Calu3 (cell line): Measurements from ENCODE around the gene SRD5A2. TPM values are rescaled to one million over a fixed set of nuclear protein-coding genes. Genes with fewer than 3 reads are reported as not detected.

Experiments
- BruUV-seq: library from RNA; stranded (reverse); fragments of 400-500 nt; replicated peaks from 2 replicates; lab custom pipeline; 2021; lab: Mats Ljungman, UMichigan
- CTCF ChIA-PET: fragments of 300-600 bp; sonication (Branson Sonifier 250); formaldehyde crosslinking; loops from one replicate; lab custom pipeline; 2022; ENCODE audit warnings: antibody characterized with exemption; lab: Charles Lee
- DNase-seq: peaks from one replicate; pipeline ENCODE4 v3.0.0; 2022
- H3K27ac Mint-ChIP-seq: one replicate; pipeline ENCODE4 v1.8.0; 2022; ENCODE audit warnings: mixed read lengths; ENCODE audit not compliant: unreplicated experiment
- H3K27me3 Mint-ChIP-seq: one replicate; pipeline ENCODE4 v1.8.0; 2022; ENCODE audit warnings: mixed read lengths; ENCODE audit not compliant: unreplicated experiment
- H3K36me3 Mint-ChIP-seq: one replicate; pipeline ENCODE4 v1.8.0; 2022; ENCODE audit warnings: mild to moderate bottlenecking, moderate library complexity, mixed read lengths; ENCODE audit not compliant: insufficient read depth, unreplicated experiment
- H3K4me1 Mint-ChIP-seq: one replicate; pipeline ENCODE4 v1.8.0; 2022; ENCODE audit warnings: mild to moderate bottlenecking, low read depth, mixed read lengths; ENCODE audit not compliant: unreplicated experiment
- H3K4me3 Mint-ChIP-seq: one replicate; pipeline ENCODE4 v1.8.0; 2022; ENCODE audit warnings: mild to moderate bottlenecking, low read depth, moderate library complexity, mixed read lengths; ENCODE audit not compliant: unreplicated experiment
- H3K9me3 Mint-ChIP-seq: one replicate; pipeline ENCODE4 v1.8.0; 2022; ENCODE audit warnings: low read depth, mixed read lengths; ENCODE audit not compliant: unreplicated experiment
- CTCF ChIP-seq: fragments of 200-600 bp; IDR thresholded peaks from one replicate; pipeline ENCODE4 v1.8.0; 2022; ENCODE audit warnings: antibody characterized with exemption; ENCODE audit not compliant: unreplicated experiment
- intact Hi-C: fragments of 100-400 bp; cut with micrococcal nuclease; formaldehyde crosslinking; loops from one replicate; pipeline ENCODE4 v1.10.0; 2022; ENCODE audit not compliant: unreplicated experiment
- total RNA-seq: library from RNA; stranded (reverse); gene quantifications from 2 replicates; pipeline ENCODE4 v1.2.3, GENCODE V29; 2022

SRD5A2 gene
- total RNA-seq, 1 experiment from 2014 or later: not detected

- peaks cover 12% of the 10 kb centered on the region for H3K27me3 Mint-ChIP-seq
- no TSS peak for BruUV-seq
- H3K4me3 Mint-ChIP-seq: no peak overlapping the region
- H3K36me3 Mint-ChIP-seq: peaks cover 4% of the 10 kb centered on the region
- intact Hi-C loops: no loop called here
- H3K4me1 Mint-ChIP-seq: peaks cover 20% of the 10 kb centered on the region
- peak overlapping the region; percentile 64 for H3K27ac Mint-ChIP-seq
- TF ChIP-seq CTCF: no peak
- CTCF ChIA-PET: no interaction called here
- no peak for DNase-seq
- peaks cover 6% of the 10 kb centered on the region for H3K9me3 Mint-ChIP-seq
Observed at GRCh38 chr2:31558401-31559295, 22.1 kb downstream of the SRD5A2 start.

- H3K4me3 Mint-ChIP-seq: no peak overlapping the region
- TF ChIP-seq CTCF: no peak
- H3K9me3 Mint-ChIP-seq: peaks cover 10% of the 10 kb centered on the region
- peaks cover 10% of the 10 kb centered on the region for H3K4me1 Mint-ChIP-seq
- no TSS peak for BruUV-seq
- H3K36me3 Mint-ChIP-seq: peaks cover 4% of the 10 kb centered on the region
- CTCF ChIA-PET: no interaction called here
- no peak overlapping the region for H3K27ac Mint-ChIP-seq
- intact Hi-C loops: no loop called here
- DNase-seq: no peak
- peaks cover 29% of the 10 kb centered on the region for H3K27me3 Mint-ChIP-seq
Observed at GRCh38 chr2:31556940-31557339, 23.8 kb downstream of the SRD5A2 start.

- CTCF ChIA-PET: no interaction called here
- no TSS peak for BruUV-seq
- TF ChIP-seq CTCF: no peak
Observed at GRCh38 chr2:31555967-31556706, 24.6 kb downstream of the SRD5A2 start.

GRCh38 chr2:31553362-31553761 is 27.4 kb downstream of the SRD5A2 start:
- CTCF ChIA-PET: no interaction called here

More at GRCh38 chr2:31555967-31556706, 24.6 kb downstream of the SRD5A2 start:
- intact Hi-C loops: no loop called here
- Mint-ChIP-seq H3K9me3 (peaks cover 11% of the 10 kb centered on the region), H3K4me3 (no peak overlapping the region), H3K27me3 (peaks cover 30% of the 10 kb centered on the region), H3K4me1 (peaks cover 10% of the 10 kb centered on the region), H3K27ac (no peak overlapping the region), H3K36me3 (peaks cover 4% of the 10 kb centered on the region)
- DNase-seq: no peak

More at GRCh38 chr2:31553362-31553761, 27.4 kb downstream of the SRD5A2 start:
- Mint-ChIP-seq H3K4me3 (no peak overlapping the region), H3K9me3 (peaks cover 11% of the 10 kb centered on the region), H3K27ac (no peak overlapping the region), H3K27me3 (peaks cover 30% of the 10 kb centered on the region), H3K4me1 (peaks cover 3% of the 10 kb centered on the region), H3K36me3 (no peaks in the 10 kb centered on the region)
- intact Hi-C loops: no loop called here
- no peak for TF ChIP-seq CTCF
- no peak for DNase-seq
- no TSS peak for BruUV-seq
